Nucleus accumbens (tissue), 56 donors: ENCODE results near the gene PNKP.

Experiments used
- DNase-seq, 56 donors: peaks; one replicate each; lab custom pipeline; 2025; lab: John Stamatoyannopoulos, UW

PNKP gene

GRCh38 chr19:49866933-49867782 is at the start of gene PNKP:
Gene PNKP, minus strand, starts transcription at chr19:49867576. Its CDS starts 372 bp downstream, at chr19:49867204.
- DNase-seq, result peak; percentile 64 to 99 (median 92)

GRCh38 chr19:49915271-49915670 is 47.9 kb upstream of the PNKP start:
- DNase-seq, result no peak

GRCh38 chr19:49913720-49914119 is 46.3 kb upstream of the PNKP start:
- DNase-seq, result no peak

- DNase-seq, result no peak
Observed at GRCh38 chr19:49912965-49913685, 45.7 kb upstream of the PNKP start.

- DNase-seq, result peak in 11 of 56 donors; percentile 8 to 33 (median 17)
Observed at GRCh38 chr19:49911381-49912145, 44.2 kb upstream of the PNKP start.

GRCh38 chr19:49910179-49910578 is 42.8 kb upstream of the PNKP start:
- DNase-seq, result no peak

GRCh38 chr19:49908480-49909420 is 41.4 kb upstream of the PNKP start:
- no peak for DNase-seq

- DNase-seq, result no peak
Observed at GRCh38 chr19:49907745-49908446, 40.5 kb upstream of the PNKP start.

- peak in 28 of 56 donors; percentile 1 to 65 (median 28) for DNase-seq
Observed at GRCh38 chr19:49906879-49907564, 39.6 kb upstream of the PNKP start.

GRCh38 chr19:49904136-49904535 is 36.8 kb upstream of the PNKP start:
- DNase-seq, result no peak

GRCh38 chr19:49896863-49897621 is 29.7 kb upstream of the PNKP start, which contains the start of gene IL4I1:
Gene IL4I1, minus strand, starts transcription at chr19:49896887. Its CDS starts 727 bp downstream, at chr19:49896160.
- peak in 7 of 56 donors; percentile 0 to 31 (median 18) for DNase-seq

GRCh38 chr19:49895566-49896297 is 28.4 kb upstream of the PNKP start:
- DNase-seq, result no peak

- no peak for DNase-seq
Observed at GRCh38 chr19:49894879-49895565, 27.6 kb upstream of the PNKP start.

- no peak for DNase-seq
Observed at GRCh38 chr19:49894011-49894664, 26.8 kb upstream of the PNKP start.

GRCh38 chr19:49892716-49893115 is 25.3 kb upstream of the PNKP start:
- no peak for DNase-seq

GRCh38 chr19:49891393-49891792 is 24.0 kb upstream of the PNKP start:
- no peak for DNase-seq
